ENCODE data around the gene HSD17B11.
A peak's percentile ranks its signal among the peaks of the same experiment; 100 is the strongest.
"Not testable (repeated sequence)": the region's sequence is repeated elsewhere in the genome, so short reads cannot be mapped to it uniquely, and the experiment has no call there.

HSD17B11 gene

DNA sequence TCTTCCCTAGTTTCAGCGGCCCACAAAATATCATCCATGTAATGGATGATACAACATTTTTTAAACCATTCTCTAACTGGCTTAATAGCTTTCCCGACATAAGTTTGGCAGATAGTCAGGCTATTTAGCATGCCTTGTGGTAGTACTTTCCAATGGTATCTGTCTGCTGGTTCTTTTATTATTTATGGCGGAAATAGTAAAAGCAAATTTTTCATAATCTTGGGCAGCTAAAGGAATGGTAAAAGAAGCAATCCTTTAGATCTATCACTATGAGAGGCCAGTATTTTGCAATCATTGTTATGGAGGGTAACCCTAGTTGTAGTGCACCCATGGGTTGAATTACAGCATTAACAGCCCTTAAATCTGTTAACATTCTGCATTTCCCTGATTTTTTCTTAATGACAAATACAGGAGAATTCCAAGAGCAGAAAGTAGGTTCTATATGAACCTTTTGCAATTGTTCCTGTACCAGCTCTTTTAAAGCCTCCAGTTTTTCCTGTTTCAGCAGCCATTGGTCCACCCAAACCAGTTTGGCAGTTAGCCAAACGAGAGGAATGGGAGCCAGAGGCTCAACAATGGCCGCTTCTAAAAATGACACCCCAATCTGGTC is 14.3 kb upstream of the HSD17B11 start:
- no peak for DNase-seq

DNA sequence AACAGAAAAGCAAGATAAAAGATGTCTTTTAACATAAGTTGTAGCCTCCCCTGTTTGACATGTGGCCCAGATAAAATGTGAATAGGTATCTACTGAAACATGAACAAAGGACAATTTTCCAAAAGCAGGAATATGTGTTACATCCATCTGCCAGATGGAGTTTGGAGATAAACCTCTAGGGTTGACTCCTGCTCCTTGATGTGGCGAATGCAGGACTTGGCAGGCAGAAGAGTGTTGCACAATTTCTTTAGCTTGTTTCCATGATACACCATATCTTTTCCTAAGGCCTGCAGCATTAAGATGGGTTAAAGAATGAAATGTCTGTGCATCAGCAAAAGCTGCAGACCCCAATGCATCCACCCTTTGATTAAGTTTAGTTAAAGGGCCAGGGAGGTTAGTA is 12.7 kb upstream of the HSD17B11 start:
- not testable (repeated sequence) for DNase-seq

DNA sequence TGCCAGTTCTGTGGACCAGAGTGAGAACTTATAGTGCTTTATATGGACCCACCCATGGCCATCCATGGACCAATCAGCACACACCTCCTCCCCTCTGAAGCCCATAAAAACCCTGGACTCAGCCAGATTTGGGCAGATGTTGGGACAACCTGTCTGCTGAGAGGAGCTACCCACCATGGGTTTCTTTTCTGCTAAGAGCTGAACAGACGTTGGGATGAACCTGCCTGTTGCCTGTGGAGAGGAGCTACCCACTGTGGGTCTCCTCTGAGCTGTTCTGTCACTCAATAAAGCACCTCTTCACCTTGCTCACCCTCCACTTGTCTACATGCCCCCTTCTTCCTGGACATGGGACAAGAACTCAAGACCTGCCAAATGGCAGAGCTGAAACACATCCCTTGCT is 9.0 kb upstream of the HSD17B11 start:
- DNase-seq, result no peak

DNA sequence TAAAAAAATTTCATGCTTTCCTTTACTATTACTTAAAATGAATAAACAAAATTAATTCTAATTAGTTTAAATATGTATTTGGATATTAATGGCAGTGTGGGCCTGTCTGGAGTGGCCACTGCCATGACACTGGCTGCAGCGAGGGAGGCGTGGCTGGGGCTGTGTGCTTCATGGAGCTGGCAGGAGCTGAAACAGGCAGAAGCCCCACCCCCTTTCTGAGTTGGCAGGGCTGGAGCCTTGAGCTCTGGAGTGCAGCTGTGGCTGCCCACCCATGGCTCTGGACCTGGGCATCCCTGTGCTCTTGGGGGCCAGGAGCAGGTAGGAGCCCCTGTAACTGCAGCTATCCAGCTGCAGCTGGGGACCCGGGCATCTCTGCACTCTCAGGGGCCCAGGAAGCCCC is 8.2 kb upstream of the HSD17B11 start:
- no peak for DNase-seq

DNA sequence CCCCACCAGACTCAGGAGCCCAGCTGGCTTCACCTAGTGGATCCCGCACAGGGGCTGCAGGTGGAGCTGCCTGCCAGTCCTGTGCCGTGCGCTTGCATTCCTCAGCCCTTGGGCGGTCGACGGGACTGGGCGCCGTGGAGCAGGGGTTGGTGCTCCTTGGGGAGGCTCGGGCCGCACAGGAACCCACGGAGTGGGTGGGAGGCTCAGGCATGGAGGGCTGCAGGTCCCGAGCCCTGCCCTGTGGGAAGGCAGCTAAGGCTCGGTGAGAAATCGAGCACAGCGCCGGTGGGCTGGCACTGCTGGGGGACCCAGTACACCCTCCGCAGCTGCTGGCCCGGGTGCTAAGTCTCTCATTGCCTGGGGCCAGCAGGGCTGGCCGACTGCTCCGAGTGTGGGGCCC is 4.9 kb upstream of the HSD17B11 start:
- not testable (repeated sequence) for DNase-seq

DNA sequence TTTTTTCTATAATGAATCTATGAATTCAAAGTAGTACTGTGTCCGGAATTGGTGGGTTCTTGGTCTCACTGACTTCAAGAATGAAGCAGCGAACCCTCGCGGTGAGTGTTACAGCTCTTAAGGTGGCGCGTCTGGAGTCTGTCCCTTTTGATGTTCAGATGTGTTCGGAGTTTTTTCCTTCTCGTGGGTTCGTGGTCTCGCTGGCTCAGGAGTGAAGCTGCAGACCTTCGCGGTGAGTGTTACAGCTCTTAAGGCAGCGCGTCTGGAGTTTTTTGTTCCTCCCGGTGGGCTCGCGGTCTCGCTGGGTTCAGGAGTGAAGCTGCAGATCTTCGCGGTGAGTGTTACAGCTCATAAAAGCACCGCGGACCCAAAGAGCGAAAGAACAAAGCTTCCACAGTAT is 4.1 kb upstream of the HSD17B11 start:
- DNase-seq, result not testable (repeated sequence)

DNA sequence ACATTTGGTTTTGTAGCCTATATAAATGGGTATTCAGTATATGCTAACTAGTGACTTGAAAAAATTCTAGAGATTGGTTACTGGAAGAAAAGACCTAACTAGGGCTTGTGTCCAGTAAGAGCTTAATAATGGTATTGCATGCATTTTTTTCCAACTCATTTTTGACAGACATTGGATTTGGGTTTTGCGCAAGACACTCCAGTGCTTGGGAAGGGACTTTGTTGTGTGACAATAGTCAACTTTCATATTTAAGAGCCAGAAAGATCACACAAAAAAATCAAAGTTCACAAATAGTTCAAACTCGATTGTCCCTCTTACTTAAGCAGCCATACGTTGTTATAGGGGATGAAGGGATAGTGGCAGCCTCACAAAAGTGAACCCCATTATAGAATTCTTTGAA is 1.2 kb upstream of the HSD17B11 start:
- DNase-seq, result no peak

DNA sequence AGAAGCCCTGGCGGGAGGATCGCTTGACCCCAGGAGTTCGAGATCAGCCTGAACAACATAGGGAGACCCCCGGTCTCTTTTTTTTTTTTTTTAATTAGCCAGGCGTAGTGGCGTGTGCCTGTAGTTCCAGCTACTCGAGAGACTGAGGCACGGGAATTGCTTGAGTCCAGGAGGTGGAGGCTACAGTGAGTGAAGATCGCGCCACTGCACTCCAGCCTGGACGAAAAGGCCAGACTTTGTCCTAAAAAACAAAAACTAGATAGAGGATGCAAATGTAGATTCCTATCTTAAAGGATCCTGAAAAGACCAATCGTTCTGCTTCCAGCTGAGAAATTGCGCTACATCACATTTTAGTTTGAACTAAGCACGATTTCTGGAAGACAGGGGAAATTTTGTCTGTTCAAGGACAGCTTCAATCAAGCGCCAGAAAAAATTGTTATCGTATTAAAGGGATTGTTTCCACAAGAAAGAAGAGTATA is 627 bp upstream of the HSD17B11 start:
- DNase-seq, result no peak

DNA sequence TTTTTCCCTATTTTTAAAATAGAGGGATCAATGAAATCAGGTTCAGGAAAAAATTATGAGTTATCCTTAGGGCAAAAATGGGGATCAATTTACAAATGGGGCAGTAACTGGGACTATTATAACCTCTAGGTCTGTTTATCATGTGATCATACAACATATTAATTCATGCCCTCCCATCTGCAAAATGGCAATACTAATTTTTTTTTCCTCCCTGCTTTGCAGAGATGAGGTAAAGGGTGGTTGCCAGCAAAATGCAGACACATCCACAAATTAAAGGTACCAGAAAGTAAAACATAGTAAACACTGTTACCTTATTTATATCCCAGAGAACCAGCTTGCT is 467 bp downstream of the HSD17B11 start:
- no peak for DNase-seq

DNA sequence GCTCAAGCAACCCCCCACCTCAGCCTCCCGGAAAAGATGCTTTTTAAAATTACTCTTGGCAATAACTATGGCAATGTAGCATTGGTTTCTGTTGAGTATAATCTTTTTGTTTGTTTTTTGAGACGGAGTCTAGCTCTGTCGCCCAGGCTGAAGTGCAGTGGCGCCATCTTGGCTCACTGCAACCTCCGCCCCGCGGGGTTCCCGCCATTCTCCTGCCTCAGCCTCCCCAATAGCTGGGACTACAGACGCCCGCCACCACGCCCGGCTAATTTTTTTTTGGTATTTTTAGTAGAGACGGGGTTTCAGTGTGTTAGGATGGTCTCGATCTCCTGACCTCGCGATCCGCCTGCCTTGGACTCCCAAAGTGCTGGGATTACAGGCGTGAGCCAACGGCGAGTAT is 933 bp downstream of the HSD17B11 start:
- not testable (repeated sequence) for DNase-seq

DNA sequence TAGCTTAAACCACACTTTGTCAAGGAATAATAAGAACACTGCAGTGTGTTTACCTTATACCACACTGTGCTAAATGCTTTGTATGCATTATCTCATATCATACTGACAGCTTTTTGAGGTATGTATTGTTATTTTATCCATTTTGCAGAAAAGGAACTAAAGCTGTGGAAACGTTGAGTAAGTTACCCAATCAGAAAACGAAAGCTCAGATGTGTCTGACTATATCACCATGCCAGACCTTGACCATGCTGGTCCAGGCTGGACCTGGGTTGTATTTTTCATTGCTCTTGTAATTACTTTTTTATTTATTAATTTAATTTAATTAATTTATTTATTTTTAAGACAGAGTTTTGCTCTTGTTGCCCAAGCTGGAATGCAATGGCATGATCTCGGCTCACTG is 2.1 kb downstream of the HSD17B11 start:
- no peak for DNase-seq

DNA sequence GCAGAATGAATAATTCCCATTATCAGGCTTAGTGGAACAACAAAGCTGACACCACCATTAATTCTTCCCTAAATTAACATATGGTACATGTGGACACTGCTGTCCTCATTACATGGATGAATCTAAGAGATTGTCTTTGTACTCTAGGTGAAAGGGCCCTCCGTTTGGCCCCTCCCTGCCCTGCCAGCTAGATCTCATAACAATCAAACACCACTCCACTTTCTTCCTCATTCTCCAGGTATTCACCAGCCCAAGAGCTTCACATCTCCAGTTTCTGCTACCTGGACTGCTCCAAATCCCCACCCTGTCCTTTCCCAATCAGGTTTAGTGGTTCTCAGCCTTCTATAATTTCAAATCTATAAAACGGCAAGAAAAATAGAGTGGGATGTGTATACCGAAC is 3.8 kb downstream of the HSD17B11 start:
- no peak for DNase-seq

DNA sequence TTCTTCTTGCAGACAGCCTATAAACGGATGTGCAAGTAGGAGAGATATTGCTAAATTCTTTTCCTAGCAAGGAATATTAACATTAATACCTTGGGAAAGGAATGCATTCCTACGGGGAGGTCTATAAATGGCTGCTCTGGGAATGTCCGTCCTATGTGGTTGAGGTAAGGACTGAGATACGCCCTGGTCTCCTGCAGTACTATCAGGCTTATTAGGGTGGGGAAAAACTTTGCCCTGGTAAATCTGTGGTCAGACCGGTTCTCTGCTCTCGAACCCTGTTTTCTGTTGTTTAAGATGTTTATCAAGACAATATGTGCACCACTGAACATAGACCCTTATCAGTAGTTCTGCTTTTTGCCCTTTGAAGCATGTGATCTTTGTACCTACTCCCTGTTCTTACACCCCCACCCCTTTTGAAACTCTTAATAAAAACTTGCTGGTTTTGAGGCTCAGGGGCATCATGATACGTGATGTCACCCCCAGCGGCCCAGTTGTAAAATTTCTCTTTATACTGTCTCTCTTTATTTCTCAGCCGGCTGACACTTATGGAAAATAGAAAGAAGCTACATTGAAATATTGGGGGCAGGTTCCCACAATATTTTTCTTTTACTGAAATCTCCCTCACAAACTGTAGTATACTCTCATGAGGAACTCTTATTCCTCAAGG is 6.4 kb downstream of the HSD17B11 start:
- not testable (repeated sequence) for DNase-seq

DNA sequence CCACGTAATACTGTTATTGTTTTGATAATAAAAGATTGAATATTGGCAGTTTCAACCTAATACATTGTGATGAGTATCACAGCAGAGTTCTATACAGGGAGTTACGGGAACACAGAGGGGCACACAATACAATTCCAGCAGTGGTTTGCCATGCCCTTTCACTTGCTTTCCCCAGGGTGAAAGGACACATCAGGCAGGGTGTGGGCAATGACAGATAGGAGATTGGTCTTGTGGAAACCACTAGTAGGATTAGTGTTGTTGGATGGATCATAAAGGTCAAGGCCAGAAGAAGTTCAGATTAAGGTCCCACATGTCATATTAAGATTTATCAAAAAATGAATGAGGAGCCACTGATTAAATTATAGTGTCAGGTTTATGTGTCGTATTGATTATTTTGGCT is 8.1 kb downstream of the HSD17B11 start:
- no peak for DNase-seq

DNA sequence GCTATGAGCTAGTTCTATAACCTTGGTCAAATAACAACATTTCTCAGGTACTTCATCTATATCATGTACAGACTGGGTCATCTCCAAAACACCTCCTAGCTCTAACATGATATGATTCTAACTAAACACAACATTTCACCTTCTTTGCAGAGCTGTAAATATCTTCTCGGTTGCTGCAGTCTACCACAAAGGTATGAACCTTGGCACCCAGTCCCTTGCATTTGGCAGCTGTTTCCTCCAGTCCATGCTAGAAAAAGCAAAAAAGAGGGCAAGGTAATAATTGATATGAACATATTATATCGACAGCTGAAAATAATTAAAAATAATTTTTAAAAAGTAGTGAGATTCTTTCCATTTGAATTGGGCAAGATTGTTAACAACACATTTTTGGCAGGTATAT is 8.9 kb downstream of the HSD17B11 start:
- DNase-seq, result no peak

DNA sequence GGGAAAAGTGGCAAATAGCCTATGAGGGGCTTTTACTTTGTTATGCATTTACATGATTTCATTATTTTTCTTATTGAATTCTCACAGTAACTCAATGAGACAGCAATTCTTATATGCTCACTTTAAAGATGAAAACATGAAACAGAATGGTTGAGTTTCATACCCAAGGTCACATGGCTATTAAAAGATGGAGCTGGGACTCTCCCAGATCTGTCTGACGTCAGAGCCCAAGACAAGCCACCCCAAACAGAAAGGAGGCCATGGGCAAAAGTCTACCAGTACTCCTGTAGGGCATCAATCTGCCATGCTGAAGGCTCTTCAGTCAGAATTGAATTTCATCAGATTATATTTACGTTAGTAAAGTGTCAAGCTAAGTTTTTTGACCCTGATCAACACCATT is 13.2 kb downstream of the HSD17B11 start:
- no peak for DNase-seq

DNA sequence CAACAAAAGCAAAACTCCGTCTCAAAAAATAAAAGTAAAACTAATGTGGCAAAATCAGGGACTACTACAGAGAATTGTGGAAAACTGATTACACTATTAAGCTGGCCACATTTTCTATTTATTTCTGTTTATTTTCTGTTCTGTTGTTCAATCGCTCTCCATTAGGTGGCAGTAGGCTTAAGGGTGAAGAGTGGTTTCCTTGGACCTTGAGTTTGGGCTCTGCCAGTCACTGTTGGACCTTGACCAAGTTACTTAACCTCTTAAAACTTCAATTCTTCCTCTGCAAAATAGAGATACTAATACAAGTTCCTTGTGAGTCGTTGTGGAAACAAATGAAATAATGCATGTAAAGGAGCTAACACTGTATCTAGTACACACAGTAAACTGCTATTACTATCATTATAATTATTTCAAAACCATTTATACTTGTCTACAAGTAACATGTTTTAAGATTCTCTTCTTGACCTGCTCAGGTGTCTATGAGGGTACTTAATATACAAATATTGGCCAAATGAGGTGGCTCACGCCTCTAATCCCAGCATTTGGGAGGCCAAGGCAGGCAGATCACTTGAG is 15.2 kb downstream of the HSD17B11 start:
- DNase-seq, result peak; percentile 3

DNA sequence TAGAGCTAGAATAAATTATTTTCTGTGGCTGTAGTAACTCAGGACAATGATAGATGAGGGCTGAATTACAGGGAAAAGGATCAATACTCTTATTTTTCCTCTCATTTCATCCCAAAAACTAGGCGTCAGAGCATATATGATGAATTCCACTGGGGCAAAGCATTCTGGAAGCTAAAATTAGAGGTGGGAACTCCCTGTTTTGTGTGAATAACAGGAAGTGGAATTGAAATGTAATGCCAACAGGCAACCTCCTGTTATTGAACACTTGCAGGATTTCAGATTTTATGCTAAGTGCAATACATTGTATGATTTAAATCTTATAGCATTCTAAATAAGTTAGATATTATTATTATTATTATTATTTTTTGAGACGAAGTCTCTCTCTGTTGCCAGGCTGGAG is 20.9 kb downstream of the HSD17B11 start:
- no peak for DNase-seq

DNA sequence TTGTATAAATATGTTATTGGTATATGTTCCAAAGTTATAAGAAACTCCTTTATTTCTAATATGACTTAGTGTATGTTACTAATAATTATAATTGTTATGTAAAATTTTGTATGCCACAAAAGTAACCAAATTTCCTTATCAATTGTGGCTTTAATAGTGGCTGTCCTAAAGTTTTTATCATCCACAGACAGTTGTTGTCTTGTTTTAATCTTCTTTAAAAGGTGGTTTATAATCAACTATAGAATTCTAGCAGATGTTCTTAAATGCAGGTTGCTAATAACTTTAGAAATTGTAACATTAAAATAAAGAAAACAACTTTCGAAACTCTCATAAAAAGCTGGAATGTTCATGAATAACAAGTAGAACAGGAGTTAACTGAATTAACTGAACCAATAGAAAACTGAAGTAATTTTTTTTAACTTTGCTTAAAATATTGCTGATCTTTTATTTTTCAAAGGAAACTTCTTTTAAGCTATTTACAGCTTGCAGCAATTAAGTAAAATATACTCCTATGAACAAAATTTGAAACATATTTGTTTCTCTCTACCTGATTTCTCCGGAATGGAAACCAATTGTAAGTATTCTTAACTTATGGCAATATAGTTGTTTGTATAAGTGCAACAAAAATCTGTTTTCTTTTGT is 24.3 kb downstream of the HSD17B11 start:
- no peak for DNase-seq

DNA sequence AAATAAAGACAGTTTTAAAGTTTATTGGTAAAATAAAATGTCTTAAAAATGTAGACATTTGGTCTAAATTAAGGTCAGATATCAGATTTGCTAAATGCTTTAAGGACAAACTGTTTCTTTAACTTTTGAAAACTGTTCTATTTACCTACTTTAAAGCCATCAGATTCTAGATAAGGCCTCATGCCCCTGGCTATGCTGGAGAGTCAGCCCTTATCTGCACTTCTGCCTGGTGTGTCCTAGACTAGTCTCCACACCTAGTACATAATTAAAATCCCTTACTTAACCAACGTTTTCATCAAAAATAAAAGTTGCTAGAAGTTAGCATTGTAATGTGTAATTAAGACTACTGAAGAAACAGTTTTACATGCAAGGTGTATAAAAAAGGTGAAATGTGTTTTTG is 25.6 kb downstream of the HSD17B11 start:
- no peak for DNase-seq

DNA sequence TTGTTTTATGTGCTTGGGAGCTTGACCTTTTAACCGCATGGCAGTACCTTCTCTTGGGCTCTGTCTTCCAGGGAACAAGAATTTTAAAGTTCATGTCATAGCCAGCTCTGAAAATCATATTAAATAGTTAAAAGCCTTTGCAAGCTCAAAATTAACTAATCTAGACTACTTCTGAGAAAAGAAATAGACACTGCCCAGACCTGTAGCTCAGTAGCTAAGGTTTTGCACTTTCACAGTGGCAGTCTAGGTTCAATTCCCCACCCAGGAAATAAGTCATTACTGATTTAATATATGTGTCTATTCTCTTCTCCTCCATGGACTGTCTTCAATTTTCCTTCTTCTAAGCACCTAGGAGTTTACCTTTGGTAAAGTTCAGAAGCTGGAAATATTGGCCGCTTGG is 27.4 kb downstream of the HSD17B11 start:
- DNase-seq, result no peak

DNA sequence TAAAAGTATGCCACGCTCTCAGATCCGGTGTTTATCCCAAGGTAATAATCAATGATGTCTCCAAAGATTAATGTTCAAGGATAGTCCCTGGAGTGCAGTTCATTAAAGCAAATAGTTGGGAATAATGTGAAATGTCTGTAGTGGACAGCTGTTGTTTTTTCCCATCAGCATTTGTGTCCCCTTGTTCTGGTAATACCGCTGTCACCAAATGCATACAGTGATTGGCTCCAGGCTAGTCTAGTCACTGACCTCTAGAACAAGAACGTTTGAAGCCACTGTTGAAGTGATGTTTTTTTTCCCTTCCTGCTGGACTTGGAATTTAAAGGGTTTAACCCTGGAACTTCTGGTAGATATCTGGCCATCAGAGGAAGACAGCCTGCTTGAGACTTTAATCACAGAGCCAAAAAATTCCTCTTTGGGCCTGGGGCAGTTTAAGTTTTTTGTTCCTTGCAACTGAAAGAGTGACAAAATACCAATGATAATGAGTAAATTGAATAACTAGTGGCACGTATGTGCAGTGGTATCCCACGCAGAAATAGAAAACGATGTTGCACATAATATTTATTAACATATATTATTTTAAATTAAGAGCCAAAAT is 30.6 kb downstream of the HSD17B11 start:
- DNase-seq, result no peak

DNA sequence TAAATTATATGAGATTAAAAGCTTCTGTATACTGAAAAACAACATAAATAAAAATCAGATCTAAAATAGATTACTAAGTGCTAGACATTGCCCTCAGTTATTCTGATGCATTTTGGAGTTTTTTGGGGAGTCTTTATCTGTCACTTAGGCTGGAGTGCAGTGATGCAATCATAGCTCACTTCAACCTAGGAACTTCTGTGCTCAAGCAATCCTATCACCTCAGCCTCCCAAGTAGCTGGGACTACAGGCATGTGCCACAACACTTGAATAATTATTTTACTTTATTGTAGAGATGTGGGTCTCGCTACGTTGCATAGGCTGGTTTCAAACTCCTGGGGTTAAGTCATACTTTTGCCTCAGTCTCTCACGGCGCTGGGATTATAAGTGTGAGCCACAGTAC is 31.7 kb downstream of the HSD17B11 start:
- no peak for DNase-seq
